WTC11 (cell line): ENCODE data around the gene METTL24. TPM values are rescaled to one million over a fixed set of nuclear protein-coding genes. Genes with fewer than 3 reads are reported as not detected.

ENCODE experiments used
- ATAC-seq: fragments of 200-7000 bp; cut with Tn5 transposase; 2 replicates; pipeline ENCODE4 v1.10.0; 2021; ENCODE audit warnings: mild to moderate bottlenecking, moderate library complexity
- CTCF ChIA-PET: fragments of 300-600 bp; sonication (Branson Sonifier 250); formaldehyde crosslinking; loops from one replicate; lab custom pipeline; 2021; ENCODE audit warnings: antibody characterized with exemption; lab: Charles Lee
- POLR2A ChIA-PET: fragments of 350-600 bp; sonication (Branson Sonifier 250); formaldehyde crosslinking; loops from one replicate; lab custom pipeline; 2021; ENCODE audit warnings: antibody characterized with exemption; lab: Charles Lee
- DNase-seq: peaks from one replicate; pipeline ENCODE4 v3.0.0; 2021; ENCODE audit warnings: low spot score
- H3K27ac Mint-ChIP-seq: 2 replicates; pipeline ENCODE4 v1.8.0; 2021; ENCODE audit warnings: mixed read lengths
- H3K27me3 Mint-ChIP-seq: 2 replicates; pipeline ENCODE4 v1.8.0; 2021; ENCODE audit warnings: low read depth, mild to moderate bottlenecking, moderate library complexity, mixed read lengths
- H3K36me3 Mint-ChIP-seq: 2 replicates; pipeline ENCODE4 v1.8.0; 2021; ENCODE audit warnings: mixed read lengths
- H3K4me1 Mint-ChIP-seq: 2 replicates; pipeline ENCODE4 v1.8.0; 2022; ENCODE audit warnings: mixed read lengths
- H3K4me3 Mint-ChIP-seq: 2 replicates; pipeline ENCODE4 v1.8.0; 2021; ENCODE audit warnings: mild to moderate bottlenecking, moderate library complexity, mixed read lengths
- H3K9me3 Mint-ChIP-seq: 2 replicates; pipeline ENCODE4 v1.8.0; 2021; ENCODE audit warnings: mixed read lengths
- CBFB ChIP-seq: sonication (generic); formaldehyde crosslinking; IDR thresholded peaks from 2 replicates; pipeline ENCODE4 v1.8.1; 2022; ENCODE audit warnings: mild to moderate bottlenecking, low read depth, missing genetic modification reagents
- CREM ChIP-seq: sonication (generic); formaldehyde crosslinking; IDR thresholded peaks from 2 replicates; pipeline ENCODE4 v1.8.1; 2022; ENCODE audit warnings: mild to moderate bottlenecking, missing genetic modification reagents, moderate library complexity
- ESRRA ChIP-seq: sonication (generic); formaldehyde crosslinking; IDR thresholded peaks from 2 replicates; pipeline ENCODE4 v1.8.1; 2022; ENCODE audit warnings: mild to moderate bottlenecking, missing genetic modification reagents, borderline replicate concordance
- GABPB1 ChIP-seq: sonication (generic); formaldehyde crosslinking; IDR thresholded peaks from 2 replicates; pipeline ENCODE4 v1.8.1; 2023; ENCODE audit warnings: mild to moderate bottlenecking, missing genetic modification reagents
- GRHL2 ChIP-seq: fragments of 250-450 bp; sonication (Bioruptor Pico); IDR thresholded peaks from 2 replicates; pipeline ENCODE4 v1.8.0; 2022; ENCODE audit warnings: mild to moderate bottlenecking, moderate library complexity; ENCODE audit not compliant: insufficient replicate concordance, severe bottlenecking
- GTF2I ChIP-seq: fragments of 250-450 bp; sonication (Bioruptor Pico); conservative IDR thresholded peaks from 2 replicates; pipeline ENCODE4 v1.4.0; 2021; ENCODE audit warnings: mild to moderate bottlenecking
- JAZF1 ChIP-seq: fragments of 250-450 bp; sonication (Bioruptor Pico); IDR thresholded peaks from 2 replicates; pipeline ENCODE4 v1.9.0; 2021; ENCODE audit warnings: moderate library complexity, mild to moderate bottlenecking, inconsistent platforms
- MYBL2 ChIP-seq: sonication (generic); formaldehyde crosslinking; IDR thresholded peaks from 2 replicates; pipeline ENCODE4 v1.8.1; 2023; ENCODE audit warnings: mild to moderate bottlenecking, moderate library complexity, missing genetic modification reagents
- SMAD4 ChIP-seq: sonication (generic); formaldehyde crosslinking; IDR thresholded peaks from 2 replicates; pipeline ENCODE4 v1.8.0; 2022; ENCODE audit warnings: mild to moderate bottlenecking, missing genetic modification reagents
- SOX15 ChIP-seq: fragments of 250-450 bp; sonication (Bioruptor Pico); IDR thresholded peaks from 2 replicates; pipeline ENCODE4 v1.9.0; 2021; ENCODE audit warnings: mild to moderate bottlenecking
- TCF7 ChIP-seq: sonication (generic); formaldehyde crosslinking; IDR thresholded peaks from 2 replicates; pipeline ENCODE4 v1.8.0; 2022; ENCODE audit warnings: mild to moderate bottlenecking, low read depth, missing genetic modification reagents, moderate library complexity
- TEAD4 ChIP-seq: sonication (generic); formaldehyde crosslinking; IDR thresholded peaks from 2 replicates; pipeline ENCODE4 v1.8.0; 2022; ENCODE audit warnings: mild to moderate bottlenecking, missing genetic modification reagents
- ZNF423 ChIP-seq: fragments of 250-450 bp; sonication (Bioruptor Pico); IDR thresholded peaks from 2 replicates; pipeline ENCODE4 v2.1.2; 2022; ENCODE audit warnings: mild to moderate bottlenecking, moderate library complexity
- total RNA-seq: library from RNA; stranded (reverse); gene quantifications from 3 replicates; pipeline ENCODE4 v1.2.3, GENCODE V29; 2021
- TF ChIP-seq, protein P1 (sequence below): sonication (generic); formaldehyde crosslinking; IDR thresholded peaks from 2 replicates; pipeline ENCODE4 v1.8.1; 2022; ENCODE audit warnings: low read depth, mild to moderate bottlenecking, moderate library complexity, missing genetic modification reagents, borderline replicate concordance
- TF ChIP-seq, protein P2 (sequence below): sonication (generic); formaldehyde crosslinking; IDR thresholded peaks from 2 replicates; pipeline ENCODE4 v1.8.0; 2022; ENCODE audit warnings: mild to moderate bottlenecking, missing genetic modification reagents
- TF ChIP-seq, protein P3 (sequence below): fragments of 250-450 bp; sonication (Bioruptor Pico); IDR thresholded peaks from 2 replicates; pipeline ENCODE4 v1.8.0; 2021; ENCODE audit warnings: mild to moderate bottlenecking
- TF ChIP-seq, protein P4 (sequence below): sonication (generic); formaldehyde crosslinking; IDR thresholded peaks from 2 replicates; pipeline ENCODE4 v1.8.0; 2022; ENCODE audit warnings: mild to moderate bottlenecking, missing genetic modification reagents
- TF ChIP-seq, protein P5 (sequence below): sonication (generic); formaldehyde crosslinking; IDR thresholded peaks from 2 replicates; pipeline ENCODE4 v1.8.1; 2023; ENCODE audit warnings: mild to moderate bottlenecking, missing genetic modification reagents

METTL24 gene
- total RNA-seq, 1 experiment from 2014 or later, result 0.31 TPM

DNA sequence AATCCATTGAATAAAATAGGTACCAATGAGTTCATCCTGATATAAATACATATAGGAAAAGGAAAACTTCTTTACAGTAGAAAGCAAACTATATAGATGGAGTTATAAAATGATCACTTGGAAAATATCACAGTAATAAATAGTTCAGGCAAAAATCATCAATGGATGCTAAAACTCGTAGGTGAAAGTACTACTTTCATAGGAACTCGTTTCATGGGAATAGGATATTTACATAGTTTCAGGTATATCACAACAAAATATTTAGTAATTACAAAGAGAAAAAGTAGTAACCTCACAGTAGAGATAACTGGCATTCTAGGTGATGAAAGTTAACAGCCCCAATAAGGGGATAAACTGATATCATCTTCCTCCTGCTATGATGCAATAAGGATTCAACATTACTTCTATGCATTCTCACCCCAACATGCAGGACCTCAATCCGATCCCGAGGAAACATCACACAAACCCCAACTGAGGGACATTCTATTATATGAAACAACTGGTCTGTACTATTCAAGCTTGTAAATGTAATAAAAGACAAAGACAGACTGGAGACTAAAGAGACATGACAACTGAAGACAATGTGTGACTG, 43.5 kb upstream of the METTL24 start:
- Mint-ChIP-seq H3K36me3 (no peaks in the 10 kb centered on the region), H3K4me1 (no peaks in the 10 kb centered on the region; the same call in 1 of the 2 replicates), H3K4me3 (no peak overlapping the region), H3K27ac (no peak overlapping the region), H3K9me3 (no peaks in the 10 kb centered on the region), H3K27me3 (no peaks in the 10 kb centered on the region)
- CTCF ChIA-PET, result no interaction called here
- POLR2A ChIA-PET, result no interaction called here
- TF ChIP-seq, protein P1, sequence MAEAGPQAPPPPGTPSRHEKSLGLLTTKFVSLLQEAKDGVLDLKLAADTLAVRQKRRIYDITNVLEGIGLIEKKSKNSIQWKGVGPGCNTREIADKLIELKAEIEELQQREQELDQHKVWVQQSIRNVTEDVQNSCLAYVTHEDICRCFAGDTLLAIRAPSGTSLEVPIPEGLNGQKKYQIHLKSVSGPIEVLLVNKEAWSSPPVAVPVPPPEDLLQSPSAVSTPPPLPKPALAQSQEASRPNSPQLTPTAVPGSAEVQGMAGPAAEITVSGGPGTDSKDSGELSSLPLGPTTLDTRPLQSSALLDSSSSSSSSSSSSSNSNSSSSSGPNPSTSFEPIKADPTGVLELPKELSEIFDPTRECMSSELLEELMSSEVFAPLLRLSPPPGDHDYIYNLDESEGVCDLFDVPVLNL, result no peak
- TF ChIP-seq SOX15 (CRISPR knock-in tag) (no peak), ZNF423 (no peak), GTF2I (CRISPR knock-in tag) (no peak), CBFB (no peak), TCF7 (CRISPR knock-in tag) (no peak), MYBL2 (CRISPR knock-in tag) (no peak), JAZF1 (CRISPR knock-in tag) (no peak), ESRRA (CRISPR knock-in tag) (no peak), CREM (CRISPR knock-in tag) (no peak), GRHL2 (CRISPR knock-in tag) (no peak), SMAD4 (CRISPR knock-in tag) (no peak)
- TF ChIP-seq, protein P2, sequence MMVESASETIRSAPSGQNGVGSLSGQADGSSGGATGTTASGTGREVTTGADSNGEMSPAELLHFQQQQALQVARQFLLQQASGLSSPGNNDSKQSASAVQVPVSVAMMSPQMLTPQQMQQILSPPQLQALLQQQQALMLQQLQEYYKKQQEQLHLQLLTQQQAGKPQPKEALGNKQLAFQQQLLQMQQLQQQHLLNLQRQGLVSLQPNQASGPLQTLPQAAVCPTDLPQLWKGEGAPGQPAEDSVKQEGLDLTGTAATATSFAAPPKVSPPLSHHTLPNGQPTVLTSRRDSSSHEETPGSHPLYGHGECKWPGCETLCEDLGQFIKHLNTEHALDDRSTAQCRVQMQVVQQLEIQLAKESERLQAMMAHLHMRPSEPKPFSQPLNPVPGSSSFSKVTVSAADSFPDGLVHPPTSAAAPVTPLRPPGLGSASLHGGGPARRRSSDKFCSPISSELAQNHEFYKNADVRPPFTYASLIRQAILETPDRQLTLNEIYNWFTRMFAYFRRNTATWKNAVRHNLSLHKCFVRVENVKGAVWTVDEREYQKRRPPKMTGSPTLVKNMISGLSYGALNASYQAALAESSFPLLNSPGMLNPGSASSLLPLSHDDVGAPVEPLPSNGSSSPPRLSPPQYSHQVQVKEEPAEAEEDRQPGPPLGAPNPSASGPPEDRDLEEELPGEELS (CRISPR knock-in tag), result no peak
- TF ChIP-seq, protein P3, sequence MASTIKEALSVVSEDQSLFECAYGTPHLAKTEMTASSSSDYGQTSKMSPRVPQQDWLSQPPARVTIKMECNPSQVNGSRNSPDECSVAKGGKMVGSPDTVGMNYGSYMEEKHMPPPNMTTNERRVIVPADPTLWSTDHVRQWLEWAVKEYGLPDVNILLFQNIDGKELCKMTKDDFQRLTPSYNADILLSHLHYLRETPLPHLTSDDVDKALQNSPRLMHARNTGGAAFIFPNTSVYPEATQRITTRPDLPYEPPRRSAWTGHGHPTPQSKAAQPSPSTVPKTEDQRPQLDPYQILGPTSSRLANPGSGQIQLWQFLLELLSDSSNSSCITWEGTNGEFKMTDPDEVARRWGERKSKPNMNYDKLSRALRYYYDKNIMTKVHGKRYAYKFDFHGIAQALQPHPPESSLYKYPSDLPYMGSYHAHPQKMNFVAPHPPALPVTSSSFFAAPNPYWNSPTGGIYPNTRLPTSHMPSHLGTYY (CRISPR knock-in tag), result no peak
- TF ChIP-seq, protein P4, sequence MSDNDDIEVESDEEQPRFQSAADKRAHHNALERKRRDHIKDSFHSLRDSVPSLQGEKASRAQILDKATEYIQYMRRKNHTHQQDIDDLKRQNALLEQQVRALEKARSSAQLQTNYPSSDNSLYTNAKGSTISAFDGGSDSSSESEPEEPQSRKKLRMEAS (CRISPR knock-in tag), result no peak
- no peak for ATAC-seq
- no peak for DNase-seq

DNA sequence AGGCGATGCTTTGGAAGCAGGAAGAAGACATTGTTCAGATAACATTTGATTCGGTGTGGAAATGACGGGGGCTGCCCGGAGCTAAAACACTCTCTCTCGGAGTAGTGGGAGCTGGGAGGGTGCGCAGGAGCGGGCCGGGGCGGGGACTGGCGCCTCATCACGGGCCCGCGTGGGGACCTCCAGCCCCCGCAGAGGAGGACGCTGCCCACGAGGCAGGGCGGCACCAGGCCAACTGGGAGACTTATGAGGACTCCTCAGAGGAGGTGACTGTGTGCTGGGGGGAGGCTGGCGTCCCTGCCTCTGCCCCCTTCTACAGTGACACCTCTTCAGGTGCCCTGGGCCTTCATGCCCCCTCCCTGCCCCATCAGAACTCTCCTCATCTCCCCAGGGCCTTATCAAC, 42.1 kb upstream of the METTL24 start:
- no peak for TF ChIP-seq TEAD4 (CRISPR knock-in tag)
- no peak for TF ChIP-seq GABPB1 (CRISPR knock-in tag)
- TF ChIP-seq, protein P5, sequence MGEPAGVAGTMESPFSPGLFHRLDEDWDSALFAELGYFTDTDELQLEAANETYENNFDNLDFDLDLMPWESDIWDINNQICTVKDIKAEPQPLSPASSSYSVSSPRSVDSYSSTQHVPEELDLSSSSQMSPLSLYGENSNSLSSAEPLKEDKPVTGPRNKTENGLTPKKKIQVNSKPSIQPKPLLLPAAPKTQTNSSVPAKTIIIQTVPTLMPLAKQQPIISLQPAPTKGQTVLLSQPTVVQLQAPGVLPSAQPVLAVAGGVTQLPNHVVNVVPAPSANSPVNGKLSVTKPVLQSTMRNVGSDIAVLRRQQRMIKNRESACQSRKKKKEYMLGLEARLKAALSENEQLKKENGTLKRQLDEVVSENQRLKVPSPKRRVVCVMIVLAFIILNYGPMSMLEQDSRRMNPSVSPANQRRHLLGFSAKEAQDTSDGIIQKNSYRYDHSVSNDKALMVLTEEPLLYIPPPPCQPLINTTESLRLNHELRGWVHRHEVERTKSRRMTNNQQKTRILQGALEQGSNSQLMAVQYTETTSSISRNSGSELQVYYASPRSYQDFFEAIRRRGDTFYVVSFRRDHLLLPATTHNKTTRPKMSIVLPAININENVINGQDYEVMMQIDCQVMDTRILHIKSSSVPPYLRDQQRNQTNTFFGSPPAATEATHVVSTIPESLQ (CRISPR knock-in tag), result no peak
- TF ChIP-seq JAZF1 (CRISPR knock-in tag), result no peak
- H3K4me3 Mint-ChIP-seq, result no peak overlapping the region
- no peaks in the 10 kb centered on the region for H3K27me3 Mint-ChIP-seq
- no peak for ATAC-seq
- H3K27ac Mint-ChIP-seq, result no peak overlapping the region
- H3K9me3 Mint-ChIP-seq, result no peaks in the 10 kb centered on the region
- POLR2A ChIA-PET, result no interaction called here
- CTCF ChIA-PET, result no interaction called here
- no peaks in the 10 kb centered on the region; the same call in 1 of the 2 replicates for H3K4me1 Mint-ChIP-seq
- DNase-seq, result no peak
- no peaks in the 10 kb centered on the region for H3K36me3 Mint-ChIP-seq
